H4 (cell line): Measurements from ENCODE around the gene COX8C. TPM values are rescaled to one million over a fixed set of nuclear protein-coding genes. Genes with fewer than 3 reads are reported as not detected.

ENCODE experiments used
- DNase-seq: peaks from one replicate; pipeline ENCODE4 v3.0.0-alpha.2; 2015; ENCODE audit warnings: low spot score
- total RNA-seq: library from RNA; depleted of rRNA; stranded (reverse); fragments of >200 nt; shearing (Covaris generic); gene quantifications from 2 replicates; pipeline ENCODE4 v1.2.3, GENCODE V29; 2014; rRNA removed

COX8C gene, protein sequence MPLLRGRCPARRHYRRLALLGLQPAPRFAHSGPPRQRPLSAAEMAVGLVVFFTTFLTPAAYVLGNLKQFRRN
- total RNA-seq = not detected in 2 replicates

DNA sequence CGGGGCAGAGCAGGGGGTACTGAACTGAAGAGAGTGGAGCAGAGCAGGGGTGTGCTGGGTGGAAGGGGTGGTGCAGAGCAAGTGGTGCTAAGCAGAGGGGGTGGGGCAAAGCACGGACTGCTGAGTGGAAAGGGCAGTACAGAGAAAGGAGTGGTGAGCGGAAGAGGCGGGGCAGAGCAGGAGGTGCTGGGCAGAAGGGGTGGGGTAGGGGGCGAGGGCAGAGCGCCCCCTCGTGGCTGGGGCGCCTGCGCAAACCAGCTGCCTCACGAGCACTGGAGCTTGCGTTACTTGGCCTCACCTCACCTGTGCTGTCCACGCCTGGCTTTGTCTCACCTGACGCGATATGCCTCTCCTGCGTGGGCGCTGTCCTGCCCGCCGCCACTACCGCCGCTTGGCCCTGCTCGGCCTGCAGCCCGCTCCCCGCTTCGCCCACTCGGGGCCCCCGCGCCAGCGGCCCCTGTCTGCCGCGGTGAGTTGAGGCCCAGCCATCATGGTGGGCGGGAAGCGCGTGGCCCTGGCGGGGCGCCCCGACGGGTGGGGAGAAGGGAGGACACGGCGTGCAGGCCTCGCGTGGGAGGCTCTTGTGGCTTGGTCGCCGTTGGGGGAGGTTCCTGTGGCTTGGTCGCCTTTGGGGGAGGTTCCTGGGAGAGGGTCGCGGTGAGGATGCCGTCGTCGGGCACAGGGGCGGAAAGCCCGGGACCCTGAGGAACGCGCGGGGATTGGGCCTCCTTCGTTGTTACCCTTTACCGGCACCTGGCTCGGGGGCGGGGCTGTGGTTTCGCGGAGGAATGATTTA, at the start of gene COX8C:
Gene COX8C, plus strand, starts transcription at position 257 of the 796 bp plus-strand sequence. Its CDS starts 87 bp downstream, at position 344.
- DNase-seq = no peak

DNA sequence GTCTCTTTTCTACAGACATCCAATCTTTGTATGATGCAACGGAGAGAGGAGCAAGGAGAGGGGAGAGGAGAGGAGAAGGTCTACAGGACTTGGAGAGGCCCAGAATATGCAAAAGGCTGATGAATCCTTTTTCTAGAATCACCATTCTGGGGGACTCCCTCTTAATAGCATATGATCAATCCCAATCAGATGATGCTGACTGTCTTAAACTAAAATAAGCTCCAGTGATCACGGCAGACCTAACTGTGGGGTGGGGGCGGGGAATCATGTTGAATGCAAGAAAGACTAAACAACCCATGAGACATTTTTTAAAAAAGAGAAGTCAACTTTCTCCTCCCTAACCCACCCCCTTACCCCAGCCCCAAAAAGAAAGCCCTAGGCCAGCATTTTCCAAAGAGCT, 47.6 kb upstream of the COX8C start:
- no peak for DNase-seq

DNA sequence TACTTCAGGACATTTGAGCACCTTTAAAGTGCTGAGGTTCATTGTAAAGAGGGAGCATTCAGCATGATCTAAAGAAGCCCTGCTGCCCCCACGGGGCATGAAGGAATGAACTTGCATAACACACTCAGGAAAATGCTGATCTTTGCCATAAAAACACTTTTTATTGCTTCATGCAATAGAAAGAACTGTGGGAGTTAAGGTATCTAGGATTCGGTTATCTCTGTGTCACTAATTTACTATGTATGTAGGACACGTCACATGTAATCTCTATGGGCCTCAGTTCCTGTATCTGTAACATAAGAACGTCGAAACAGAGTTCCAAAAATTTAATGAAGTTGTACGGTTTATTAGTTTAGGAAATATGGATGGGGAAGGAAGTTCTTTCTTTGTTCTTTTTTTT, 47.1 kb upstream of the COX8C start:
- no peak for DNase-seq

DNA sequence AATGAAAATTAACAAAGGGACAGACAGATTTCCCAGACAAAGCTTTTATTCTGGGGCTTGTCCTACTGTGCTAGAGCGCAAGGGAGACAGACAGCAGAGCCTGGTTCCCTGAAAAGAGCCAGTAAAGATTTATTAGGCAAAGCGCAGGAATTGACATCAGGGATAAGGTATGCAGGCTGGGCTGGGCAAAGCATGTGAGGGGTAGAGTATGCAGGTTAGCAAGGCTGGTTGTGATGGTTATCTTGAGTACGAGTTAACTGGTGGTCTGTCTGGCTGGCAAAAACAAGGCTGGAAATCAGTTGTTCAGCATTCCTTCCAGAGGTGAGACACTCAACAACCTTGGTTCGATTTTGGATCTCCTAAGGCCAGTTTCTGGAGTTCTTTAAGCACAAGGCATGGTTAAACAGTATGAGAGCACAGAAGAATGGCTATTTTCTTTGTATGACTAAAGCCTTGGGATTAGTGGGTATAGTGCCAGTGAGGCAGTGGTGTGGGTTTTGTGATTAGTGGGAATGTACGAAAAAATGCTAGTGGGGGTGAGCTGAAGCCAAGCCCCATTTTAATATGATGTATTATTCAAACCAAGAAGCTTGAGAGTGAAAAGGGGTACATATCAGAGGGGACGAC, 45.0 kb upstream of the COX8C start:
- no peak for DNase-seq

DNA sequence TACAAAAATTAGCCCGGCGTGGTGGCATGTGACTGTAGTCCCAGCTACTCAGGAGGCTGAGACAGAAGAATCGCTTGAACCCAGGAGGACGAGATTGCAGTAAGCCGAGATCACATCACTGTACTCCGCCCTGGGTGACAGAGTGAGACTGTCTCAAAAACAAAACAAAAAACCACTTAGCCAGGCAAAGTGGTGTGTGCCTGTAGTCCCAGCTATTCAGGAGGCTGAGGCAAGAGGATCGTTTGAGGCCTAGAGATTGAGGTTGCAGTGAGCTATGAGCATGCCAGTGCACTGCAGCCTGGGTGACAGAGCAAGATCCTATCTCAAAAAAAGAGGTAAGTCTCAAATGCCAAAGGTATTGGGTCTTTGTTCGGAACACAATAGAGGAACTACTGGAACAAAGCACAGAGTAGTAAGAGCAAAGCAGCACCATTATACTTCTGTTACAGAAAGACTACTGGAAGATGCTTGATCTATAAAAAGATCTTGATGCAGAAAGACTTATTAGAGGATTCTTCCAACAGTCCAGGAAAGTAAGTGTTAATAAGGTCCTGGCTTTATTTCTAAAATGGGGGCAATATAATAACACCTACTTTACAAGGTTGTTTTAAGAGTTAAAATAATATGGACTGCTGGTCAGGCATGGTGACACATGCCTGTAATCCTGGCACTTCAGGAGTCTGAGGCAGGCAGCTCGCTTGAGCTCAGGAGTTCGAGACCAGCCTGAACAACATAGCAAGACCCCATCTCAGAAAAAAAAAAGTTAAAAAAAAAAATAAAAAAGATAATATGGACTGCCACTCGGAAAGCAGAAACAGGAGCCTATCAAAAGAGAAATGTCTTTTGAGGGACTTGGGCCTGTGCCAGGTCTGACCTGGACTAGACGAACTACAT, 44.0 kb upstream of the COX8C start:
- no peak for DNase-seq

DNA sequence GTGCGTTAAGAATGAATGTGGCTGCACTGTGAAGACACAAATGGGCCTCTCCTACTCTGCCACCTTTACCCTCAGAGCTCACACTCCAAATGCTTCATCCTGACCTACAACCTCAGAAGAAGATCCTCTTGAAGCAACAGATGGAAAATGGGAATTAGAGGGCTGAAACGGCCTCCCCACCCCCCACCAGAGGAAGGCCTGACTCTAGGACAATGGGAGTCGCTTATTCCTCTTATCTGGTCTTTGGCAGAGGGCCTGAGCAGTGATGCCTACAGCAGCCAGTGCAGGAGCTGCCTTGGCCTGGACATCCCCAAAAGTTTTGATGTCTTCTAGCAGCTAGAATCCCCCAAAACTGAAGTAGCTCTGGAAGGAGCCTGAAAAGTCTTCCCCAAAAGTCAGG, 43.3 kb upstream of the COX8C start:
- DNase-seq = no peak

DNA sequence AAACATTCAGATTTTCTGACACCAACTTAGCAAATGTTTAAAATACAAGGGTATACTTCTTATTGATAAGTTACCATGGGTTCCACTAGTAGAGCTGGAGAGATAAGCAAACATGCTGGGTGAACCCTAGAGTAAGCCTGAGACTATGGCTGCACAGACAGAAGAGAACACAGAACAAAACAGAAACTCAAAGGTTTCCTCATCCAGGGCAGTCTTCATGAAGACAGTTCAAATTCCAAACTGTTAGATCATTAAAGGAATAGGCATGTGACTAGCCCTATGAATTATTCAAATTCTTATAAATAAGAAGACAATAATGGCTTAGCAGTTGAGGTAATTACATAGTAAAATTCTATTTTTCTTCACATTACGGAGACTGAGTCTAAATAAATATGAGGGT, 42.2 kb upstream of the COX8C start:
- no peak for DNase-seq

DNA sequence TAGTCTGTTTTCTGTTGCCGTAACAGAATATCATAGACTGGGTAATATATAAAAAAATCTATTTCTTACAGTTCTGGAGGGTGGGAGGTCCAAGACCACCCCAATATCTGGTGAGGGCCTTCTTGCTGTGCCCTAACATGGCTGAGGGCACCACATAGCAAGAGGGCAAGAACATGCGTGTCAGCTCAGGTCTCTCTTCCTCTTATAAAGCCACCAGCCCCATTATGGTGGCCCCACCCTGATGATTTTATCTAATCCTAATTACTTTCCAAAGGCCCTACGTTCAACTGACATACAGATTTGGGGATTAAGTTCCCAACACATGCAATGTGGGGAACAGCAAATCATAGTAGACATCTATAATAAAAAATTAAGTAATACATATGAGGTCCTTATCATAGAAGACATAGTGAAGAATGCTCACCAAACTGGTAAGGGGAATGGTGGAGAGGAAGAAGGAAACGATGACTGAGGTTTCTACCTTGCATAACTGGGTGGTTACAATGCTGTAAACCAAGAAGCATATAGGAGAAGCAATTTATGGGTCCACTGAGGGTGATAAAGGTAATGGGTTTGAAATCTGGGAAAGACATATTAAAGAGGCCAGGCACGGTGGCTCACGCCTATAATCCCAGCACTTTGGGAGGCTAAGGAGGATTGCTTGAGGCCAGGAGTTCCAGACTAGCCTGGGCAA, 41.1 kb upstream of the COX8C start:
- no peak for DNase-seq

DNA sequence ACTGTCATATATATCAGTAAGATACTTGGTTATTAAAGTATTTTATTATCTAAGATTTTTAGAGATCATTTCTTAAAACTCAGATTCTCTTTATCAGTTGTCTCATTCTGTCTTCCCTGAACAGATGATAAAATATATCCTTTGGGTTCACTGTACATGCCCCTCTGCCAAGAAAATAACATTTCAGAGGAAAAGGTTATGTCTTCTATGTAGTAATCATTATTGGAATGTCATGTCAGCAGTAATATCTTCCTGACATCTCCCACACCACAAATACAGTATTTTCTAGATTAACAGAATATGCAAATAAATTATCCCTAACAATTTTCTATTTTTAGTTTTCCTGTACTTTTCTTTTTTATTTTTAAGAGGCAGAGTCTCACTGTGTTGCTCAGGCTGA, 40.2 kb upstream of the COX8C start:
- DNase-seq = no peak

DNA sequence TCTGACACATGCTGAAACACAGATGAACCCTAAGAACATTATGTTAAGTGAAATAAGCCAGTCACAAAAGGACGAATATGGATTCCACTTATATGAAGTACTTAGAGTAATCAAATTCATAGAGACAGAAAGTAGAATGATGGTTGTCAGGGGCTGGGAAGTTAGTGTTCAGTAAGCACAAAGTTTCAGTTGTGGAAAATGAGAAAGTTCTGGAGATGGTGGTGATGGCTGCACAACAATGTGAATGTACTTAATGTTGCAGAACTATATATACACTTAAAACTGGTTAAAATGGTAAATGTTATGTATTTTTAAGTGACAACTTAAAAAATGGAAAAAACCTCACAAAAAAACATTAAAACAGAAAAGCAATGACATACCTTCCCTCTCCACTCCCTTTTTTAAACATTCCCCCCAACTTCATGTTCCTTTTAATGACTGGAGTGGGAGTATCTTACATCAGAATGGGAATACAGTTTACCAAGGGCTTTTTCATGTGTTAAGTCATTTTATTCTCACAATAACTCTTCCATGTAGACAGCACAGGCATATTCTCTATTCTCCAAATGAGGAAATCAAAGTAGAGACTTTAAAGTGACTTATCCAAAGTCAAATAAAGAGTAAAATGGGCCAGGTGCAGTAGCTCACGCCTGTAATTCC, 38.2 kb upstream of the COX8C start:
- DNase-seq = no peak

DNA sequence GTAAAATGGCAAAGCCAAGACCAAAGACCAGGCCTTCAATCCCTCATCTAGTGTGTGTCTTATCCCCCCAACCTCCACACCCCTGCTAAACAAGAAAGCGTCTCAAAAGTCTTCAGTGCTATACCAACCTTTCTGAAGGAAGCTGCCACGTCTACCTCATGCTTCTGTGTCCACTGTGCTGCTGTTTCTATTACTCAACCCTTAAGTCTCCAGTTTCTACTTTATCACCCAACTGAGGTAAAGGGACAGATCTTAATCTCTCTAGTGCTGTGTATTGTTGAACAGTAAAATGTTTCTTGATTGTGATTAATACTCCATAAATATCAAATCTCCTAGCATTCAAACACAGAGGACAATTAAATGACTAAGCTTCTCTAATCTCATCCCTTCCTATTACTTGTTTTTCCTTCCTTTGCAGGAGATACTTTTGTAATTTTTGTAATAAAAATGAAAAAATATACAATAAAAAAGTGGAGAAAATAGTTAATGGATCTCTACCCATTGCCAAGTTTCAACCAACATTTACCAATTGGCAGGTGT, 37.5 kb upstream of the COX8C start:
- DNase-seq = no peak

DNA sequence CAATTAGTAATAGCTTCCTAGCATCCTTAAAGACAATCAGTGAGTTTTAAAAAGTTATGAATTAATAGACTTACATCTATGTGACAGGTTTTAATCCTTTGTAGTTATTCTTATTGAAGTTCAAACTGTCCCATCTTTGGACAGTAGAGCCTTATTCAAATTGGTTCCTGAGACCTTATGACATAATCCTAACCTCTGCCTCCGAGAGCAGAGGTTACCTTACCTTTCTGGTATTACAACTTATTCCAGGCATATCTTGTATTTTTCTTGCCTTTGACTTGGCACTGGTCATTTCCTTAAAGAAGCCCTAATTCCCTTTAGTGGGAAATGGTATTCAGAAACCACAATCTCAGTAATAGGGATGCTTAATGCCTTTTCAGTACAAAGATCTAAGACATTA, 35.9 kb upstream of the COX8C start:
- no peak for DNase-seq

DNA sequence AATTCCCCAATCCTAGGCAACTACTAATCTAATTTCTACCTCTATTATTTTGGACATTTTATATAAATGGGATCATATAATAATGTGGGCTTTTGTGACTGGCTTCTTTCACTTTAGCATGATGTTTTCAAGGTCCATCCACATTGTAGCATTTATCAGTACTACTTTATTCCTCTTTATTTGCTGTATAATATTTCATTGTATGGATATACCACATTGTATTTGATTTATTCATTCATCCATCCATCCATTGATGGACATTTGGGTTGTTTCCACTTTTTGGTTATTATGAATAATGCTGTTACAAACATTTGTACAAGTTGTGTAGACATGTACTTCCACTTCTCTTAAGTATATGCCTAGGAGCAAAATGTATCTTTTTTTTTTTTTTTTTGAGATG, 31.4 kb upstream of the COX8C start:
- DNase-seq = no peak

DNA sequence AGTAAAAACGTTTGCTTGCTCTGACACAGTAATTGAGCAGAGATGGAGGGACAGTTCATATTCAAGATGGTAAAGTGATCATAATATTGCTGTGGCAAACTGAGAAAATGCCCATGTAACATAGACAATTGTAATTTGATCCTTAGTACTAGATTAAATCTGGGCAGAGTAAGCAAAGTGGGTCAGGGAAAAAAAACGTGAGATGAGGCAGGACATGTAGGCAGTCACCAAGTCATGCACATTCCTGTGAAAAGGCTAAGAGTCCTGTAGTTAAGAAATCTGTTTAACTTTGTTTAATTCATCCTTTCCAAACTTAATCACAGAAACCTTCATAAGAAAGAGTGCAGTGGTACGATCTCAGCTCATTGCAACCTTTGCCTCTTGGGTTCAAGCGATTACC, 30.3 kb upstream of the COX8C start:
- DNase-seq = no peak

DNA sequence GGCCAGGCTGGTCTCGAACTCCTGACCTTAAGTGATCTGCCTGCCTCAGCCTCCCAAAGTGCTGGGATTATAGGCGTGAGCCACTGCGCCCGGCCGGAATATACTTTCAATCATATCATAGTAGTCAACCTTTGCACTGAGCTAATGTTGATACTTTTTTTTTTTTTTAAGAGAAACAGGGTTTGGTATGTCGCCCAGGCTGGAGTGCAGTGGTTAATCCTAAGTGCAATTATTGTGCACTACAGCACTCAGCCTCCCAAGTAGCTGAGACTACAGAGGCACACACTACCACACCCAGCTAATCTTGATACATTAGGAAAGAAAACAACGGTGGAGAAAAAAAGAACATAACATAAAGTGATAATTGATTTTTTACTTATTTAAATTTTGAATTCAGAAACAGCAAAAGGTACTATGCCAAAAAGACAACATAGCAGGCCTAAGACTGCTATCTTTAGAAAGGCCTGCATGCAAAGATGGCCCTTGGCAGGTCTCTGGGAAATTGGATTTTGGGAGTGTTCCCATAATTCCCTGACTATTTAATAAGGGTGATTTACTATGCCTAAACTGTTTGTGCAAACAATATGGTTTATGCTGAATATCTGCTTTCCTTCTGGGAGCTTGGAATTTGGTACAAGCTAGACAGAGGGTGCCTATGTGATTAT, 29.6 kb upstream of the COX8C start:
- DNase-seq = peak; percentile 18

DNA sequence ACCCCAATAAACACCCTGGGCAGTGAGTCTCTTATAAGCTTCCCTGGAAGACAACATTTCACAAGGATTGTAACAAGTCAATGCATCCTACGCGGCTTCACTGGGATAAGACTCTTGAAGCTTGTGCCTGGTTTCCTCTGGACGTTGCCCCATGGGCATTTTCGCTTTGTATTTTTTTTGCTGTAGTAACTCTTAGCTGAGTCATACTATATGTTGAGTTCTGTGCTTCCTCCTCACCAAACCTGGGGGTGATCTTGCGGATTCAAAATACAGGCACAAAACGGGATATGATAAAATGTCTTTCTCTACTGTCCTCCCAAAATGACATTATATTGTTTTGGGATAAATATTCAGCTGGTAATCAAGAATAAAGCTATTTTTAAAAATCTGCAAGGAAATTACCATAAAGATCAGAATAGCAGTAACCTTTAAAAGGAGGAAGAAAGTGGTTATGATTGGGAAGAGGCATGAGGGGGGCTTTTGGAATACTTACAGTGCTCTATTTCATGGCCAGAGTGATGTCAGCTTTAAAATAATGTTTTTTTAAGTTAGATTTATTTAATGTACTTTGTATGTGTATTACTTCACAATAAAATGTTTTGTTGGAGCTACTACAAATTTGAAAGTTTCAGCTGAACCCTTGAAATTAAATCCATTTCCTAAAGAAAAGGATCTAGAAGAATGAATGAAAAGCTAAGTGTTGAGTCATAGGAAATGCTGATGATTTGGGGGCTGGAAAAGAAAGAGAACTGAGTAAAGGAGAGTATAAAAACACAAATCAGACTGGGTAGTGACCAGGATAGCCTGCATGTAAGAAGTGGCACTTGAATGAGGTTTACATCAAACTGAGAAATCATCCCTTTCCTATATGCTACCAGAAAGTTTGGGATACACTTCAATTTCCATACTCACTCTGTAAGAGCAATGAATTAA, 28.8 kb upstream of the COX8C start:
- DNase-seq = peak; percentile 75

DNA sequence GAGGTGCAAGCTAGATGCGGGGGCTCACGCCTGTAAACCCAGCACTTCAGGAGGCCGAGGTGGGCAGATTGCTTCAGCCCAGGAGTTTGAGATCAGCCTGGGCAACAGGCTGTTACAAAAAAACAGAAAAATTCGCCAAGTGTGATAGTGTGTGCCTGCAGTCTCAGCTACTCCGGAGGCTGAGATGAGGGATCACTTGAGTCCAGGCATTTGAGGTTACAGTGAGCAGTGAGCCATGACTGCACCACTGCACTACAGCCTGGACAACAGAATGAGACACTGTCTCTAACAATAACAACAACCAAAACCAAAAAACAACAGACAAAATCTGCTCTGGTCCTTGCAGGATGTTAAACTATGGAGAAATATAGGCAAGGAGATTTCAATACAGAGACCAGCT, 28.1 kb upstream of the COX8C start:
- peak; percentile 38 for DNase-seq

DNA sequence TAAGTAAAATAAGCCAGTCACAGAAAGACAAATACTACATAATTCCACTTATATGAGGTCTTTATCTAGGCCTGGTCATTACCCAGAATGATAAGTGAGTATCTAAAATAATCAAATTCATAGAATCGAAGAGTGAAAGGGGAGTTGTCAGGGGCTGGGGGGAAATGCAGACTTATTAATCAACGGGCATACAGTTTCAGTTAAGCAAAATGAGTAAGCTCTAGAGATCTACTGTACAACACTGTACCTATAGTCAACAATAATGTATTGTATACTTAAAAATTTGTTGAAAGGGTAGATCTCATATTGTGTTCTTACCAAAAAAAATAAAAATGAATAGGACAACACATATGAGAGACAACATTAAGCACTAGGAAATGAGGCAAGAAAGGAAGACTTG, 27.5 kb upstream of the COX8C start:
- no peak for DNase-seq

DNA sequence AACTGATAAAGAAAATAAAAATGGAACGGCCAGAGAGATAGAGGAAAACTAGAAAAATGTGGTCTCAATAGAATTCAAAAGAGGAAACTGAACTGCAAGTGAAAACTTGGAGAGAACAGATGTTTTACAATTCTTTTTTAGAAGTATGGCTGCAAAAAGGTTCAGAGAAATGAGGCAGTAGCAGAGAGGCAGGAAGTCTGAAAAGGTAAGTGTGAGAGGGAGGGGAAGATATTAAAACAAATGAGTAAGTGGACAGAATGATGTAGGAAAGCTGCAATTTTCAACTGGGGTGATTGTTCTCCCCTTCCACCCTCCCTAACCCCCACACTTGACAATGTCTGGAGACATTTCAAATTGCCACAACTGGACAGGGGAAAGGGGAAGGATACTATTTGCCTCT, 27.0 kb upstream of the COX8C start:
- no peak for DNase-seq
